Ovary (tissue), 9 donors: ENCODE data around the gene RAB6D. TPM values are rescaled to one million over a fixed set of nuclear protein-coding genes. Genes with fewer than 3 reads are reported as not detected.
"Not testable (repeated sequence)": the region's sequence is repeated elsewhere in the genome, so short reads cannot be mapped to it uniquely, and the experiment has no call there.

Experiments used
- DNase-seq, 5 donors: peaks; one replicate each; pipeline ENCODE4 v3.0.0-alpha.2; 2019 to 2020
- H3K27ac ChIP-seq, 2 donors: fragments of 200-600 bp; one replicate each; pipeline versions ENCODE4 v1.5.1 to v1.8.0; 2019 to 2022
- H3K27me3 ChIP-seq: fragments of 200-600 bp; one replicate; pipeline ENCODE4 v1.8.0; 2022
- H3K36me3 ChIP-seq: fragments of 200-600 bp; sonication (generic); one replicate; pipeline ENCODE4 v1.5.1; 2019
- H3K4me1 ChIP-seq: one replicate; pipeline ENCODE4 v1.8.1; 2013; ENCODE audit warnings: mild to moderate bottlenecking, moderate library complexity; ENCODE audit not compliant: insufficient read depth
- H3K4me3 ChIP-seq: fragments of 200-600 bp; sonication (generic); one replicate; pipeline ENCODE4 v1.5.1; 2017
- H3K9me3 ChIP-seq, 2 donors: fragments of 200-600 bp in 1 of 2; sonication (generic) in 1 of 2; one replicate each; pipeline versions ENCODE4 v1.5.1 to v1.8.1; 2013 to 2019; ENCODE audit warnings: mild to moderate bottlenecking in 1 of 2, moderate library complexity in 1 of 2
- EP300 ChIP-seq: sonication (generic); formaldehyde crosslinking; IDR thresholded peaks from one replicate; pipeline ENCODE4 v1.6.1; 2017; ENCODE audit warnings: antibody characterized with exemption
- POLR2A ChIP-seq: fragments of 450-650 bp; IDR thresholded peaks from one replicate; pipeline ENCODE4 v1.6.1; 2017; ENCODE audit warnings: antibody characterized with exemption, mild to moderate bottlenecking, moderate library complexity
- WGBS, 3 donors: extraction: QIAGEN DNeasy Blood & Tissue Kit in 1 of 3; methylation state at CpG; one replicate each; pipeline versions ENCODE4 v1.1.5 to v1.1.7; 2013 to 2017; 5-methylcytosine and 5-hydroxymethylcytosine counted together
- intact Hi-C, 4 donors: fragments of 100-400 bp; cut with DNase I; formaldehyde crosslinking; loops; one replicate each; pipeline versions ENCODE4 v1.11.0 to v1.15.1; 2022 to 2023
- polyA plus RNA-seq, 2 donors: library from polyadenylated mRNA; stranded (reverse); fragments of 200-250 nt in 1 of 2; fragments of 350-450 nt in 1 of 2; fragmentation: Illumina TruSeq in 1 of 2; extraction: RNeasy Lipid Tissue Mini Kit (QIAGEN cat#74804) in 1 of 2; gene quantifications; one replicate each; pipeline ENCODE4 v1.2.3, GENCODE V29; 2013 to 2014
- total RNA-seq, 7 donors: library from RNA; depleted of rRNA in 2 of 7; stranded (reverse); fragments of >200 nt in 2 of 7; fragmentation: NEBNext Ultra II Directional in 3 of 7; extraction: Animal tissue kit (Norgen Biotek cat#: 25700) in 3 of 7; gene quantifications; one replicate each; pipeline versions ENCODE4 v1.1.0 to v1.2.4, GENCODE V29; 2016 to 2023
- TF ChIP-seq, protein P1 (sequence below), 3 donors: fragments of 450-650 bp in 2 of 3; fragments of 200-600 bp in 1 of 3; IDR thresholded peaks; one replicate each; pipeline versions ENCODE4 v1.5.1 to v1.8.0; 2016 to 2022; ENCODE audit warnings: antibody characterized with exemption in 3 of 3, mild to moderate bottlenecking in 1 of 3
- donor health status: DM: no; HTN: no; CAD: no; lungs with moderate emphysema.
- donor health status: DM: no; HTN: no; CAD: no.
- donor health status: Bipolar disorder and iron deficiency.
- donor health status: DM: yes; HTN: yes; CAD: no.
- donor health status: DM: no; HTN: no; CAD: no.
- donor health status: DM: yes; HTN: yes; CAD: no.

Gene RAB6D
- total and polyA plus RNA-seq, 9 donors, result 0.08 to 0.13 (median 0.12) TPM; not detected in 6

DNA sequence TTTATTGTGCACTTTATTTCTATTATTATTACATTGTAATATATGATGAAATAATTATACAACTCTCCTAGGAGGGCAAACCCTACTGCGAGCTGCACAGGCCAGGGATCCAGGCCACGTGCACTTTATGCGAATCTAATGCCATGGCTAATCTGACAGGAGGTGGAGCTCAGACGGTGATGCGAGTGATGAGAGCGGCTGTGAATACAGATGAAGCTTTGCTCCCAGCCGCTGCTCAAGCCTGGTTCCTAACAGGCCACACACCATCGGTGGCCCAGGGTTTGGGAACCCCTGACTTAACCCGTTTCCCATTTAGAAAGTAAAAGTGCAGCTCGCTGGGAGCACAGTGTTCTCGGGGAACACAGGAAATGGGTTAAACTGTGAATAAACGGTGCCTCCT is 40.8 kb upstream of the RAB6D start:
- Histone ChIP-seq H3K9me3 (no peaks in the 10 kb centered on the region), H3K4me1 (no peaks in the 10 kb centered on the region), H3K36me3 (no peaks in the 10 kb centered on the region), H3K27me3 (no peaks in the 10 kb centered on the region), H3K4me3 (no peak overlapping the region), H3K27ac (no peak overlapping the region)
- no peak for TF ChIP-seq EP300
- no peak for TF ChIP-seq POLR2A
- TF ChIP-seq, protein P1, sequence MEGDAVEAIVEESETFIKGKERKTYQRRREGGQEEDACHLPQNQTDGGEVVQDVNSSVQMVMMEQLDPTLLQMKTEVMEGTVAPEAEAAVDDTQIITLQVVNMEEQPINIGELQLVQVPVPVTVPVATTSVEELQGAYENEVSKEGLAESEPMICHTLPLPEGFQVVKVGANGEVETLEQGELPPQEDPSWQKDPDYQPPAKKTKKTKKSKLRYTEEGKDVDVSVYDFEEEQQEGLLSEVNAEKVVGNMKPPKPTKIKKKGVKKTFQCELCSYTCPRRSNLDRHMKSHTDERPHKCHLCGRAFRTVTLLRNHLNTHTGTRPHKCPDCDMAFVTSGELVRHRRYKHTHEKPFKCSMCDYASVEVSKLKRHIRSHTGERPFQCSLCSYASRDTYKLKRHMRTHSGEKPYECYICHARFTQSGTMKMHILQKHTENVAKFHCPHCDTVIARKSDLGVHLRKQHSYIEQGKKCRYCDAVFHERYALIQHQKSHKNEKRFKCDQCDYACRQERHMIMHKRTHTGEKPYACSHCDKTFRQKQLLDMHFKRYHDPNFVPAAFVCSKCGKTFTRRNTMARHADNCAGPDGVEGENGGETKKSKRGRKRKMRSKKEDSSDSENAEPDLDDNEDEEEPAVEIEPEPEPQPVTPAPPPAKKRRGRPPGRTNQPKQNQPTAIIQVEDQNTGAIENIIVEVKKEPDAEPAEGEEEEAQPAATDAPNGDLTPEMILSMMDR (IDR thresholded peaks at IDR 0.05), result no peak
- 82 to 84% (median 82%) methylated on average over 12 of the region's 12 CpGs for WGBS, 3 donors
- intact Hi-C loops, result no loop called here
- no peak for DNase-seq

DNA sequence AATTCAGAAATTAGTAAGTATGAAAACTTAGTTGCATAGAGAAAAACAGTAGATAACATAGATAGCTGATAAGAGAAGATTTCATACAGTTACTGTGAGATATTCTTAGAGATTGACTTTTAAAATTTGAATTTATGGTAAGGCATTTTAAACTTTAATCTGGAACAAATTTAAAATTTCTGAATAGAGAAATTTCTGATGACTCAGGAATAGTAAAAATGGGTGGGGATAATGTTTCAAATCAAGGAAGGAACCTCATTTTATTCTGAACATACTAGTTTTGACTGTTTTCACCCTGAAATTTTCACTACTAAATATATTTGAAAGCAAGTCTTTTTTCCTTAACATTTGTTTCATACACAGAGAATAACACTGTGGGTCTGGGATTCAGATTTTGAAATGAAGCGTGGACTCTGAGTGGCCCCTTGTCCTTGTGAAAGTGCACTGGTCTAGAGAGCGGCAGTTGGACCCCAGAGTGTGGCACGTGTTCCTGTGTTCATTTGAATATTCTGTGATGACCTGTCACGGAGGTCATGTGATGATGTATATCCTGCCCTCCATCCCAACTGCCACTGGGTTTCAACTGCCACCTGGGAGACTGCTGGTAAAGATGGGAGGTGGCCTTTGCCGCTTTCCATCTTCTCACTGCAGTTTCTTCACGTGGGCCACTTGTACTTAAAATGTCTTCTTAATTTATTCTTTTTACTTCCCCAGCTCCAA is 38.5 kb upstream of the RAB6D start:
- Histone ChIP-seq H3K4me1 (no peaks in the 10 kb centered on the region), H3K27ac (no peak overlapping the region), H3K27me3 (no peaks in the 10 kb centered on the region), H3K9me3 (no peaks in the 10 kb centered on the region), H3K36me3 (no peaks in the 10 kb centered on the region), H3K4me3 (no peak overlapping the region)
- TF ChIP-seq EP300, result no peak
- no peak for TF ChIP-seq POLR2A
- TF ChIP-seq, protein P1 (IDR thresholded peaks at IDR 0.05), result no peak
- WGBS, 3 donors, result 70 to 79% (median 77%) methylated on average over 6 of the region's 6 CpGs
- intact Hi-C loops, result no loop called here
- no peak for DNase-seq

DNA sequence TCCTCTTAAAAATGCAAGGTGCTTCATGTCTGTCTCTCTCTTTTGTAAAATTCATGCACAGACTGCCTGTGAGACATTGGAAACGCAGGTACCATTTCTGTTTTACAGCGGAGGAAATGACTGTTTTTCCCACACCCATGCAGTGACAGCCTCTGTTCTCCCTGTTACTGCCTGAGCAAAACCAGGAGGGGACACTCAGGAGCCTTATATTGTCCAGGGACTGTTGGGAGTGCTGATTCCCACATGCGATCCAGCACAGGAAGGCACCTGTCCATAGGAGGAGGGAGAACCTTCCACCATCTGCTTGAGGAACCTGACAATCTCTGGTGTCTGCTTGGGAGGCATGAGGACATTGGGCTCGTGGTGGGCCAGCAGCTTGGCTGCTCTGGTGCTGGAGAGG is 36.9 kb upstream of the RAB6D start:
- WGBS, 3 donors, result 65 to 76% (median 74%) methylated on average over 4 of the region's 4 CpGs
- H3K4me1 ChIP-seq, result no peaks in the 10 kb centered on the region
- H3K27ac ChIP-seq, result no peak overlapping the region
- H3K9me3 ChIP-seq, result no peaks in the 10 kb centered on the region
- TF ChIP-seq, protein P1 (IDR thresholded peaks at IDR 0.05), result no peak
- no peak for TF ChIP-seq EP300
- no peak for TF ChIP-seq POLR2A
- H3K27me3 ChIP-seq, result no peaks in the 10 kb centered on the region
- no peak overlapping the region for H3K4me3 ChIP-seq
- intact Hi-C loops, result no loop called here
- H3K36me3 ChIP-seq, result no peaks in the 10 kb centered on the region
- no peak for DNase-seq

DNA sequence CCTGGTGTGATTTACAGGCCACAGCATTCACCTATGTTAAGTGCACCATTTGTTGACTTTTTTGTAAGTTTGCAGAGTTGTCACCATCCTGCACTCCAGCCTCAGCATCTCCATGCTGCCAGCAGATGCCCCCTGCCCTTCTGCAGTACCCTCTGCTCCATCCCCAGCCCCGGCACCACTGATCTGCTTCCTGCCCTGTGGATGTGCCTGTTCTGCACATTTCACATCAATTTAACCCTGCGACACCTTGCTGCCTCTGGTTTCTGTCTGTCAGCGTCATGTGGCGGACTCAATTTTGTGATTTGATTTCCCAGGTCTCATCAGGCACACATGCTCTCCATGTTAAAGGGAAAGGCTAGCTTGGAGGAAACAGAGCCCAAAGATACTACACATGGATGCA is 36.5 kb upstream of the RAB6D start:
- H3K27ac ChIP-seq, H3K27me3 ChIP-seq, H3K36me3 ChIP-seq, H3K9me3 ChIP-seq, H3K4me3 ChIP-seq, H3K4me1 ChIP-seq, intact Hi-C loops, DNase-seq: not testable (repeated sequence)
- WGBS, 3 donors, result 73 to 76% (median 74%) methylated on average over 4 of the region's 4 CpGs

DNA sequence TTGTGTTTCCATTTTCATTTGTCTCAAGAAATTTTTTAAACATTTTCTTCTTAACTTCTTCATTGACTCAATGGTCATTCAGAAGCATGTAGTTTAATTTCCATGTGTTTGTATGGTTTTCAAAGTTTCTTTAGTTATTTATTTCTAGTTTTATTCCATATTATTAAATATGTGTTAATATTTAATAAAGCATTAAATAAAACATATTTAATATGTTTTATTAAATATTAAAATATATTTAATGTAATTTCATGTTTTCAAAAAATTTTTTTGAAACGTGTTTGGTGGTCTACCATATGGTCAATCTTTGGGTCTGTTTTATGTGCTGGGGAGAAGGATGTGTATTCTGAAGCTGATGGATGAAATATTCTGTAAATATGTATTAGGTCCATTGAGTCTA is 32.2 kb upstream of the RAB6D start:
- DNase-seq, intact Hi-C loops, H3K4me1 ChIP-seq, H3K9me3 ChIP-seq, H3K27ac ChIP-seq, H3K4me3 ChIP-seq, H3K27me3 ChIP-seq, H3K36me3 ChIP-seq: not testable (repeated sequence)
- WGBS, 3 donors, result 88% methylated on average over 1 of the region's 1 CpG

DNA sequence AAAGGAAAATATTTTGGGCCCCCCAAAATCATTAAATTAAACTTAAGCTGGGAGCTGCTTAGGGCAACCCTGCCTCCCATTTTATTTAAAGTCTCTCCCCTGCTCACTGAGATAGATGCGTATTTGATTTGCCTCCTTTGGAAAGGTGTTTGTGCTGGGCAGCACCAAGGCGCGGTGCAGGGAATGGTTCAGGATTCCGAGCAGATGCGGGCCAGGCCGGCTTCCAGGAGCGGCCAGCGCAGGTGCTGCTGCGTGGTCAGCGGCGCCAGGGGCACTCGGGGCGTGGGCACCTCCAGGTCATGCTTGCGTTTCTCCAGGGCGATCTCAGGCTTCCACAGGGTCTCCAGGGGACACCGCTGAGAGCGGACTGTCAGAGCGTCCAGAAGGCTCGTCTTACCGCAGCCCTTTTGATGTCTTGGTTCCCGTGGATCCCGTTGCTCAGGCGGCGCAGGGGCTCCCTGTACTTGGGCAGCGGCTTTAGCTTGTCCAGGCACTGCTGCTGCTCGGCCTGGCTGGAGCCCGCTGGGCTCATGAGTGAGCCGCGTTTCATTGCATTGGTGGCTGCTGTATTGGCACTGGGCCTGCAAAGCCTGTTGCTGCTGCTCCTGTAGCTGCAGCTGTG is 31.2 kb upstream of the RAB6D start:
- H3K4me3 ChIP-seq, result not testable (repeated sequence)

More for the DNA sequence above, 31.2 kb upstream of the RAB6D start:
- H3K27me3 ChIP-seq, H3K9me3 ChIP-seq, intact Hi-C loops, H3K36me3 ChIP-seq, H3K4me1 ChIP-seq, H3K27ac ChIP-seq, DNase-seq: not testable (repeated sequence)
- WGBS, 3 donors, result 26 to 37% (median 33%) methylated on average over 29 of the region's 29 CpGs
